Trophoblast cell (in vitro differentiated cells and primary cell): ENCODE data around the gene AOPEP.

ENCODE experiments used
- DNase-seq, 2 donors: peaks; one replicate each; pipeline ENCODE4 v3.0.0-alpha.2; 2016
- H2AFZ ChIP-seq: 2 replicates; pipeline ENCODE4 v1.6.1; 2013; ENCODE audit warnings: low read length, moderate library complexity, mild to moderate bottlenecking; ENCODE audit not compliant: insufficient read depth, poor library complexity
- H2AK5ac ChIP-seq: 2 replicates; pipeline ENCODE4 v1.6.1; 2013; ENCODE audit warnings: mild to moderate bottlenecking, low read length
- H2BK120ac ChIP-seq: 2 replicates; pipeline ENCODE4 v1.6.1; 2013; ENCODE audit warnings: low read length, mild to moderate bottlenecking, moderate library complexity; ENCODE audit not compliant: insufficient read depth, poor library complexity
- H2BK12ac ChIP-seq: 2 replicates; pipeline ENCODE4 v1.6.1; 2013; ENCODE audit warnings: mild to moderate bottlenecking, low read length, moderate library complexity
- H2BK5ac ChIP-seq: 2 replicates; pipeline ENCODE4 v1.6.1; 2013; ENCODE audit warnings: low read length, low read depth, moderate library complexity, mild to moderate bottlenecking; ENCODE audit not compliant: poor library complexity
- H3K14ac ChIP-seq: 2 replicates; pipeline ENCODE4 v1.6.1; 2013; ENCODE audit warnings: mild to moderate bottlenecking, low read length
- H3K18ac ChIP-seq: 2 replicates; pipeline ENCODE4 v1.6.1; 2013; ENCODE audit warnings: mild to moderate bottlenecking, low read length
- H3K23ac ChIP-seq: 2 replicates; pipeline ENCODE4 v1.6.1; 2013; ENCODE audit warnings: low read length
- H3K27ac ChIP-seq: 2 replicates; pipeline ENCODE4 v1.5.1; 2013; ENCODE audit warnings: low read depth, mild to moderate bottlenecking, inconsistent platforms, low read length, moderate library complexity
- H3K27me3 ChIP-seq: 2 replicates; pipeline ENCODE4 v1.6.1; 2013; ENCODE audit warnings: inconsistent platforms, mild to moderate bottlenecking, low read length, moderate library complexity; ENCODE audit not compliant: insufficient read depth
- H3K36me3 ChIP-seq, 2 experiments: 1 replicate in 1 of 2; 2 replicates in 1 of 2; pipeline ENCODE4 v1.6.1; 2013; ENCODE audit warnings: low read length in 2 of 2, mild to moderate bottlenecking in 2 of 2, moderate library complexity in 1 of 2; ENCODE audit not compliant: insufficient read depth in 2 of 2, control insufficient read depth in 1 of 2
- H3K4ac ChIP-seq: 2 replicates; pipeline ENCODE4 v1.6.1; 2013; ENCODE audit warnings: low read depth, mild to moderate bottlenecking, low read length, moderate library complexity
- H3K4me1 ChIP-seq, 2 experiments: 1 replicate in 1 of 2; 2 replicates in 1 of 2; pipeline ENCODE4 v1.6.1; 2013; ENCODE audit warnings: low read length in 2 of 2, mild to moderate bottlenecking in 2 of 2, moderate library complexity in 1 of 2; ENCODE audit not compliant: insufficient read depth in 2 of 2, control insufficient read depth in 1 of 2
- H3K4me2 ChIP-seq: 2 replicates; pipeline ENCODE4 v1.6.1; 2013; ENCODE audit warnings: inconsistent platforms, mild to moderate bottlenecking, low read length, moderate library complexity
- H3K4me3 ChIP-seq: 2 replicates; pipeline ENCODE4 v1.5.1; 2013; ENCODE audit warnings: mild to moderate bottlenecking, low read depth, low read length, inconsistent platforms
- H3K79me1 ChIP-seq: one replicate; pipeline ENCODE4 v1.6.1; 2013; ENCODE audit warnings: low read length
- H3K79me2 ChIP-seq: 2 replicates; pipeline ENCODE4 v1.6.1; 2013; ENCODE audit warnings: low read length, mild to moderate bottlenecking; ENCODE audit not compliant: control insufficient read depth, insufficient read depth, poor library complexity
- H3K9ac ChIP-seq: 2 replicates; pipeline ENCODE4 v1.6.1; 2013; ENCODE audit warnings: mild to moderate bottlenecking, low read length
- H3K9me3 ChIP-seq: 2 replicates; pipeline ENCODE4 v1.6.1; 2013; ENCODE audit warnings: low read depth, mild to moderate bottlenecking, control low read depth, inconsistent platforms, low read length; ENCODE audit not compliant: insufficient read depth
- H4K12ac ChIP-seq: 2 replicates; pipeline ENCODE4 v1.6.1; 2013; ENCODE audit warnings: low read depth, mild to moderate bottlenecking, low read length, moderate library complexity
- H4K8ac ChIP-seq: 2 replicates; pipeline ENCODE4 v1.6.1; 2013; ENCODE audit warnings: low read depth, mild to moderate bottlenecking, low read length, moderate library complexity
- H4K91ac ChIP-seq: one replicate; pipeline ENCODE4 v1.6.1; 2013; ENCODE audit warnings: low read depth, mild to moderate bottlenecking, low read length, moderate library complexity
- WGBS: extraction: QIAGEN DNeasy Blood & Tissue Kit; methylation state at CpG from one replicate; pipeline ENCODE4 v1.1.7; 2013; ENCODE audit warnings: missing lambda C conversion rate; ENCODE audit not compliant: insufficient read length, insufficient coverage; ENCODE audit errors: extremely low coverage; 5-methylcytosine and 5-hydroxymethylcytosine counted together

The AOPEP gene

GRCh38 chr9:95032580-95033341 is 306.3 kb downstream of the AOPEP start:
- H3K14ac ChIP-seq: no peak overlapping the region
- no peak overlapping the region for H3K18ac ChIP-seq
- no peak overlapping the region for H3K4ac ChIP-seq
- peaks cover 6 to 11% of the 10 kb centered on the region in 2 experiments for H3K4me1 ChIP-seq
- no peak overlapping the region for H3K23ac ChIP-seq
- no peak overlapping the region for H2AFZ ChIP-seq
- H4K91ac ChIP-seq: no peak overlapping the region
- H3K9ac ChIP-seq: no peak overlapping the region
- H2BK5ac ChIP-seq: no peak overlapping the region
- H3K27me3 ChIP-seq: no peaks in the 10 kb centered on the region
- no CpG with 5 or more reads among the region's 9 CpGs for WGBS
- H4K12ac ChIP-seq: no peak overlapping the region
- peaks cover 2% of the 10 kb centered on the region for H3K79me1 ChIP-seq
- H3K36me3 ChIP-seq: peaks cover 7 to 8% of the 10 kb centered on the region in 2 experiments
- no peak overlapping the region for H4K8ac ChIP-seq
- no peak for DNase-seq
- no peak overlapping the region for H3K4me3 ChIP-seq
- no peak overlapping the region for H3K27ac ChIP-seq
- no peak overlapping the region for H2BK12ac ChIP-seq
- no peak overlapping the region for H2BK120ac ChIP-seq
- H2AK5ac ChIP-seq: no peak overlapping the region
- H3K4me2 ChIP-seq: no peak overlapping the region
- H3K9me3 ChIP-seq: no peaks in the 10 kb centered on the region
- peaks cover 1% of the 10 kb centered on the region for H3K79me2 ChIP-seq

GRCh38 chr9:95035846-95036245 is 309.3 kb downstream of the AOPEP start:
- no peaks in the 10 kb centered on the region for H3K27me3 ChIP-seq
- H2AFZ ChIP-seq: no peak overlapping the region
- no peak overlapping the region for H3K4ac ChIP-seq
- H3K36me3 ChIP-seq: peaks cover 2 to 3% of the 10 kb centered on the region in 2 experiments
- H3K79me2 ChIP-seq: peaks cover 1% of the 10 kb centered on the region
- no peak overlapping the region for H2BK120ac ChIP-seq
- no peak overlapping the region for H3K18ac ChIP-seq
- H2AK5ac ChIP-seq: no peak overlapping the region
- peaks cover 4% of the 10 kb centered on the region for H3K79me1 ChIP-seq
- no peak overlapping the region for H3K4me3 ChIP-seq
- no peak overlapping the region for H3K14ac ChIP-seq
- H4K8ac ChIP-seq: no peak overlapping the region
- no peak overlapping the region for H2BK12ac ChIP-seq
- H4K12ac ChIP-seq: no peak overlapping the region
- no peak for DNase-seq
- no peak overlapping the region for H4K91ac ChIP-seq
- no peak overlapping the region for H3K27ac ChIP-seq
- no CpG with 5 or more reads among the region's 3 CpGs for WGBS
- H3K4me1 ChIP-seq: peaks cover 8 to 14% of the 10 kb centered on the region in 2 experiments
- no peak overlapping the region for H2BK5ac ChIP-seq
- H3K4me2 ChIP-seq: no peak overlapping the region
- no peak overlapping the region for H3K23ac ChIP-seq
- no peak overlapping the region for H3K9ac ChIP-seq
- no peaks in the 10 kb centered on the region for H3K9me3 ChIP-seq

DNA sequence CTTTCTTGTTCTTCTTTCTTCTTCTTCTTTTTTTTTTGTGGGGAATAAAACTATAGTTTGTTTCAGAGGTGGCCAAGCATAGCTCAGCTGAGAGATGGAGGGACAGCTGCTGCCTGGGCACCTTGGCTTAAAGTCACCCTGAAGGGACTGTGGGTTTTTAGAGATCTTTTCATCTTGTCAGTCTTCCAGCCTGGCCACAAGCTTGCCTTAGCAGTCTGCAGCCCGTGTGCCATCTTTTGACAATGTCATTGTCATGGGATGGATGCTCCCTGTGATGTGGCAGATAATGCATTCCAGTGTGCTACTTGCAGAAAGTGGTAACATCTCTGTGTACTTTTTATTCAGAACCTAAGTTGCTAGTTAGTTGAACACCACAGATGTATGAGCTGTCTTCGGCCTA is 310.2 kb downstream of the AOPEP start:
- Histone ChIP-seq H3K4me1 (peaks cover 8 to 14% of the 10 kb centered on the region in 2 experiments), H3K79me1 (peaks cover 4% of the 10 kb centered on the region)
- WGBS: no CpG with 5 or more reads among the region's 2 CpGs

GRCh38 chr9:95037789-95038521 is 311.5 kb downstream of the AOPEP start:
- no peak overlapping the region for H4K8ac ChIP-seq
- no peak overlapping the region for H2AFZ ChIP-seq
- no peak overlapping the region for H3K4me3 ChIP-seq
- H3K23ac ChIP-seq: no peak overlapping the region
- no peak overlapping the region for H4K12ac ChIP-seq
- no peak overlapping the region for H3K9ac ChIP-seq
- H2BK5ac ChIP-seq: no peak overlapping the region
- peak overlapping the region; percentile 42 for H3K27ac ChIP-seq
- peak overlapping the region; percentile 18 for H3K4me2 ChIP-seq
- peak overlapping the region; percentile 1 for H4K91ac ChIP-seq
- peak overlapping the region; percentile 16 for H3K18ac ChIP-seq
- H3K4ac ChIP-seq: no peak overlapping the region
- DNase-seq: peak; percentile 41 to 80
- H3K9me3 ChIP-seq: no peaks in the 10 kb centered on the region
- H3K14ac ChIP-seq: no peak overlapping the region
- H3K79me1 ChIP-seq: peaks cover 4% of the 10 kb centered on the region
- H3K4me1 ChIP-seq: peaks cover 8 to 14% of the 10 kb centered on the region in 2 experiments
- no peaks in the 10 kb centered on the region for H3K79me2 ChIP-seq
- WGBS: no CpG with 5 or more reads among the region's 7 CpGs
- no peak overlapping the region for H2BK120ac ChIP-seq
- no peak overlapping the region for H2AK5ac ChIP-seq
- H3K36me3 ChIP-seq: peaks cover 0 to 2% of the 10 kb centered on the region in 2 experiments
- no peaks in the 10 kb centered on the region for H3K27me3 ChIP-seq
- H2BK12ac ChIP-seq: peak overlapping the region; percentile 4

More for the DNA sequence above, 310.2 kb downstream of the AOPEP start:
- H3K23ac ChIP-seq: no peak overlapping the region
- H3K9ac ChIP-seq: no peak overlapping the region
- no peak overlapping the region for H4K12ac ChIP-seq
- no peak overlapping the region for H2BK12ac ChIP-seq
- no peak for DNase-seq
- no peak overlapping the region for H2BK120ac ChIP-seq
- no peak overlapping the region for H4K91ac ChIP-seq
- no peaks in the 10 kb centered on the region for H3K9me3 ChIP-seq
- no peaks in the 10 kb centered on the region for H3K27me3 ChIP-seq
- H3K14ac ChIP-seq: no peak overlapping the region
- no peak overlapping the region for H2BK5ac ChIP-seq
- peaks cover 0 to 2% of the 10 kb centered on the region in 2 experiments for H3K36me3 ChIP-seq
- no peak overlapping the region for H3K4ac ChIP-seq
- no peak overlapping the region for H4K8ac ChIP-seq
- H3K27ac ChIP-seq: no peak overlapping the region
- H3K18ac ChIP-seq: no peak overlapping the region
- no peaks in the 10 kb centered on the region for H3K79me2 ChIP-seq
- no peak overlapping the region for H3K4me2 ChIP-seq
- H2AK5ac ChIP-seq: no peak overlapping the region
- H2AFZ ChIP-seq: no peak overlapping the region
- H3K4me3 ChIP-seq: no peak overlapping the region
